GM21528 (cell line): ENCODE measurements around the gene SGK2.
"Not testable (repeated sequence)": the region's sequence is repeated elsewhere in the genome, so short reads cannot be mapped to it uniquely, and the experiment has no call there.

ENCODE experiments used
- ATAC-seq: cut with Tn5 transposase; IDR thresholded peaks from one replicate; pipeline ENCODE4 v1.9.1; 2021; ENCODE audit warnings: mild to moderate bottlenecking, moderate library complexity; ENCODE audit not compliant: unreplicated experiment, low FRiP score

SGK2 gene

DNA sequence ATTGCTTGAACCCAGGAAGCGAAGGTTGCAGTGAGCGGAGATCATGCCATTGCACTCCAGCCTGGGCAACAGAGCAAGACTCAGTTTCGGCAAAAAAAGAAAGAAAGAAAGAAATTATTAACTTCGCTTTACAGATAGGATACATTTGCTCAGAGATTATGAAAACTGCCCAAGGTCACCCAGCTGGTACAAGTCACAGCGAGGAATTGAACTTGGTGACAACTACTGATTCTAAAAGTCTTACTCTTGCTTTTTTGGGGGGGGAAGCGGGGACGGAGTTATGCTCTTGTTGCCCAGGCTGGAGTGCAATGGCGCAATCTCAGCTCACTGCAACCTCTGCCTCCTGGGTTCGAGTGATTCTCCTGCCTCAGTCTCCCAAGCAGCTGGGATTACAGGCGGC lies 29.7 kb downstream of the SGK2 start:
- not testable (repeated sequence) for ATAC-seq

- ATAC-seq = no peak
Observed at GRCh38 chr20:43590036-43590391, 31.2 kb downstream of the SGK2 start.

DNA sequence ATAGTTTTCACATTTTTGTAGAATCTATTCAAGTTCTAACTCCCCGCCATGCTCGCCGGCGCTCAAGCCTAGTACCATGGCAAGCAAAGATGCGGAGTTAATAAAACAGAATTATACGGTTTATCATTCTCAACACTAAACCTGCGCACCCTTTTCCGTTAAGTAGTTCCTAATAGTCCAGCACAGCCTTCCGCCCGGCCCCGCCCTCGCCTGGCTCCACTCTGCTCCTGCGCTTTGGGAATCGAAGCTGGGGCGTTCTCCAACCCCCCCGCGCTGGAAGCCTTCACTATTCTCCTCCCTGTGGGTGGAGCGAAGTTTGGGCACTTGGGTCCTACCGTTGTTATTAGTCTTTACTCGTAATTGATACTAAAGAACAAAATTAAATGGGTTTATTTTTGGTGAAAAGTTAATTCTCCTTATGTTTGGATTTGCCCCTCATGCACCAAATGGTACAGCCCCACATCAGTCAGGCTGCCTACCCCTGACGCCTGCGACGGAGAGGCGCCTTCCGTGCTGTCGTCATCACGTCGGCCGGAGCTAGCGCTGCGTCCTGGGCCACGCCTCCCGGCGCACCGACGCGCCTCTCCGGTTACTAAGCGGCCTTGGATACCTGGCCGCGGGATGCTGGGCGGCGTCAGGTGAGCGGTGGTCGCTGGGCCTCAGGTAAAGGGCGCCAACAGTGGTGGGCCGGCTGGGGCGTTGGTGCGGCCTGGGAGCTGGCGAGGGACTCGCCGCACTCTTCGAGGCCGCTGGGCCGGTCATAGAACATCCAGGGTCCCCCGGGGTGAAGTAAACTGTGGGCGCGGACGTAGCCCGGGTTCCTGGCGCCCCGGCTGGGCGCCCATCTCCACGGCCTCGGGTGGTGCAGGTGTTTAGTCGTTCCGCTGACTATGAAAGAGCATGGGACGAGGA lies 31.8 kb downstream of the SGK2 start, which contains the start of gene IFT52:
TSS of gene IFT52 (plus strand) at position 546 of the 912 bp plus-strand sequence. CDS start 3,762 bp downstream, outside the sequence.
- peak; percentile 98 for ATAC-seq

- ATAC-seq = not testable (repeated sequence)
Observed at GRCh38 chr20:43601960-43602359, 43.1 kb downstream of the SGK2 start.

DNA sequence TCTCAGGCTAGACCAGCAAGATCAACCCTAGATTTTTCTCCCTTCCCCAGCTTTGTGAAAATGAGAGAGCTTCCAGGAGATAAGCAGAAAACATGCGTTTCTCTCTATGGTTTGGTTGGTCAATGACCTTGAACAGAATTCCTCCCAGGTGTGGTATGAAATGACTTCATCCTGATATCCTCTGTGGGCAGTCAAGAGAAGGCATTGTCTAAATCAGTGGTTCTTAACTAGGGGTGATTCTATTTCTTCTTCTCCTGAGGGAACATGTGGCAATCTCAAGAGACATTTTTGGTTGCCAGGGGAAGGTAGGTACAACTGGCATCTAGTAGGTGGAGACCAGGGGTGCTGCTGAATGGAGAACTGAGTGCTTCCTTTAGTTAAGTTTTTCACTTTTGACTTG lies 44.3 kb downstream of the SGK2 start:
- ATAC-seq = no peak

- no peak for ATAC-seq
Observed at GRCh38 chr20:43605715-43606114, 46.9 kb downstream of the SGK2 start.

DNA sequence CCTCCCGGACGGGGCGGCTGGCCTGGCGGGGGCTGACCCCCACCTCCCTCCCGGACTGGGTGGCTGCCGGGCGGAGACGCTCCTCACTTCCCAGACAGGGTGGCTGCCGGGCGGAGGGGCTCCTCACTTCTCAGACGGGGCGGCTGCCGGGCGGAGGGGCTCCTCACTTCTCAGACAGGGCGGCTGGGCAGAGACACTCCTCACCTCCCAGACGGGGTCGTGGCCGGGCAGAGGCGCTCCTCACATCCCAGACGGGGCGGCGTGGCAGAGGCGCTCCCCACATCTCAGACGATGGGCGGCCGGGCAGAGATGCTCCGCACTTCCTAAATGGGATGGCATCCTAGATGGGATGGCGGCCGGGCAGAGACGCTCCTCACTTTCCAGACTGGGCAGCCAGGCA lies 48.5 kb downstream of the SGK2 start:
- ATAC-seq = not testable (repeated sequence)

GRCh38 chr20:43631598-43631997 lies 72.8 kb downstream of the SGK2 start:
- ATAC-seq = no peak
